ENCODE measurements around the gene LGR4. TPM values are rescaled to one million over a fixed set of nuclear protein-coding genes. Genes with fewer than 3 reads are reported as not detected.

LGR4 gene
- total and polyA plus RNA-seq, 2 donors from 2014 or later: 22.7 to 109 TPM

- DNase-seq: no peak
- no peaks in the 10 kb centered on the region for H3K36me3 ChIP-seq (ENCODE audit: control insufficient read depth in 2 of 3, insufficient read depth in 3 of 3, low read length in 3 of 3)
- TF ChIP-seq, protein P1, sequence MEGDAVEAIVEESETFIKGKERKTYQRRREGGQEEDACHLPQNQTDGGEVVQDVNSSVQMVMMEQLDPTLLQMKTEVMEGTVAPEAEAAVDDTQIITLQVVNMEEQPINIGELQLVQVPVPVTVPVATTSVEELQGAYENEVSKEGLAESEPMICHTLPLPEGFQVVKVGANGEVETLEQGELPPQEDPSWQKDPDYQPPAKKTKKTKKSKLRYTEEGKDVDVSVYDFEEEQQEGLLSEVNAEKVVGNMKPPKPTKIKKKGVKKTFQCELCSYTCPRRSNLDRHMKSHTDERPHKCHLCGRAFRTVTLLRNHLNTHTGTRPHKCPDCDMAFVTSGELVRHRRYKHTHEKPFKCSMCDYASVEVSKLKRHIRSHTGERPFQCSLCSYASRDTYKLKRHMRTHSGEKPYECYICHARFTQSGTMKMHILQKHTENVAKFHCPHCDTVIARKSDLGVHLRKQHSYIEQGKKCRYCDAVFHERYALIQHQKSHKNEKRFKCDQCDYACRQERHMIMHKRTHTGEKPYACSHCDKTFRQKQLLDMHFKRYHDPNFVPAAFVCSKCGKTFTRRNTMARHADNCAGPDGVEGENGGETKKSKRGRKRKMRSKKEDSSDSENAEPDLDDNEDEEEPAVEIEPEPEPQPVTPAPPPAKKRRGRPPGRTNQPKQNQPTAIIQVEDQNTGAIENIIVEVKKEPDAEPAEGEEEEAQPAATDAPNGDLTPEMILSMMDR (IDR thresholded peaks at IDR 0.05; ENCODE audit: borderline replicate concordance, extremely low read depth, insufficient read depth): no peak
- intact Hi-C loops (cut with DNase I): no loop called here
- H3K27me3 ChIP-seq (ENCODE audit: control insufficient read depth, insufficient read depth, low read length): no peaks in the 10 kb centered on the region
- FAIRE-seq: no peak
- peak overlapping the region in 1 of 3 donors; percentile 1 for H3K4me3 ChIP-seq (ENCODE audit: low read length in 3 of 3)
- H3K9me3 ChIP-seq (ENCODE audit: control insufficient read depth in 2 of 3, insufficient read depth in 1 of 3, low read length in 3 of 3): no peaks in the 10 kb centered on the region
- peak overlapping the region; percentile 55 to 73 for H3K27ac ChIP-seq (ENCODE audit: low read depth in 2 of 2, low read length in 2 of 2)
- H3K4me1 ChIP-seq (ENCODE audit: control insufficient read depth in 2 of 3, insufficient read depth in 2 of 3, low read depth in 1 of 3, low read length in 3 of 3): peaks cover 6 to 47% (median 11%) of the 10 kb centered on the region in 3 donors
- peak overlapping the region in 1 of 3 donors; percentile 1 for H3K9ac ChIP-seq (ENCODE audit: low read length in 3 of 3)
Measured at GRCh38 chr11:27456795-27457329, 15.7 kb downstream of the LGR4 start.

DNA sequence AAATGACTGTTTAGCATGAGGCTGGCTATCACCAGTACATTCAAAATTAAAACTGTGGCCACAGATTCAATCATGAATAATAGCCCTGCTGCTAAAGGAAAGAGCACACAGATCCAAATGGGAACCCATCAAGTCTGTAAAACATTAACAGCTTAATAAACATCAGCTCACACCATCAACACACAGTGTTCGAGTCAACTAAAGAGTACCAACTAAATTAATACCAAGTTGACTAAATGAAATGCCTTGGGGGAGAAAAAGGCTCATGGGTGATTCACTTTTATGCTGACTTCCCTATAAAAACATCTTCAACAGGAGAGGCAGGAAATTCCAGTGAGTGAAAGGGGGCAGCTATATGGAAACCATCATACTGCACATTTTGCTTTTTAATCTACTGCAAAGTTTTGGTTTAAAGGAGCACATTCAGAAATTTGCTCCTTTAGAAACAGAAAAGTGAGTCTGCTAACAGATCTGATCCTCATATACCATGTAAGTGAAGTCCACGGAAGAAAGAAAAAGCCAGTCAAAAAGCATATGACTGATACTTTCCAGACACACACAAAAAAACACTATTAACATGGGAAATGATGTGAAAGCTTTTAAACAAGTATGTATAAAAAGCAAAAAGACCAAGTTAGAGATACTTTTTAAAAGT, 16.3 kb downstream of the LGR4 start:
- H3K9ac ChIP-seq (ENCODE audit: low read length in 3 of 3): peak overlapping the region in 1 of 3 donors; percentile 1
- H3K9me3 ChIP-seq (ENCODE audit: control insufficient read depth in 2 of 3, insufficient read depth in 1 of 3, low read length in 3 of 3): no peaks in the 10 kb centered on the region
- H3K36me3 ChIP-seq (ENCODE audit: control insufficient read depth in 2 of 3, insufficient read depth in 3 of 3, low read length in 3 of 3): no peaks in the 10 kb centered on the region
- H3K4me3 ChIP-seq (ENCODE audit: low read length in 3 of 3): peak overlapping the region in 2 of 3 donors; percentile 1 to 36
- peaks cover 6 to 53% (median 11%) of the 10 kb centered on the region in 3 donors for H3K4me1 ChIP-seq (ENCODE audit: control insufficient read depth in 2 of 3, insufficient read depth in 2 of 3, low read depth in 1 of 3, low read length in 3 of 3)
- FAIRE-seq (peak; percentile 71), DNase-seq (peak in 2 of 5 donors; percentile 69)
- intact Hi-C loops (cut with DNase I): no loop called here
- H3K27me3 ChIP-seq (ENCODE audit: control insufficient read depth, insufficient read depth, low read length): no peaks in the 10 kb centered on the region
- H3K27ac ChIP-seq (ENCODE audit: low read depth in 2 of 2, low read length in 2 of 2): peak overlapping the region; percentile 73 to 84
- TF ChIP-seq, protein P1 (IDR thresholded peaks at IDR 0.05; ENCODE audit: borderline replicate concordance, extremely low read depth, insufficient read depth): no peak

DNA sequence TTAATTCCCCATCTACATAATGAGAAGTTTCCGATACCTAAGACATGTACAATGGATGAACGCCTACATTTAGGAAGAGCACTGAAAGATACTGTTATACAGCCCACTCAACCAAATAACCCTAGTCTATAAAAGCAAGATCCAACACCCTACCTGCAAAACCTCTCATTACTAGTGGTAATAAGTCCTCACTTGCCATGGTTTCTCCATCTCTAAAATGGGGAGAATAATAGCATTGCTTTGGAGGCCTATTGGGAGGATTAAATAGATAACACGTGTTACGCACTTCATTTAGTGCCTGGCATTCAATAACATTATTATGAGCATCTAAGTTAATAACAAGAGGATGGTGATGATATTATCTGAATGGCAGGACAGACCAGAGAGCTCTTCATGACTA, 16.9 kb downstream of the LGR4 start:
- Histone ChIP-seq H3K36me3 (ENCODE audit: control insufficient read depth in 2 of 3, insufficient read depth in 3 of 3, low read length in 3 of 3) (no peaks in the 10 kb centered on the region), H3K4me3 (ENCODE audit: low read length in 3 of 3) (peak overlapping the region in 2 of 3 donors; percentile 36 to 37), H3K4me1 (ENCODE audit: control insufficient read depth in 2 of 3, insufficient read depth in 2 of 3, low read depth in 1 of 3, low read length in 3 of 3) (peaks cover 6 to 55% (median 14%) of the 10 kb centered on the region in 3 donors), H3K27ac (ENCODE audit: low read depth in 2 of 2, low read length in 2 of 2) (peak overlapping the region; percentile 48 to 84), H3K9me3 (ENCODE audit: control insufficient read depth in 2 of 3, insufficient read depth in 1 of 3, low read length in 3 of 3) (no peaks in the 10 kb centered on the region), H3K27me3 (ENCODE audit: control insufficient read depth, insufficient read depth, low read length) (no peaks in the 10 kb centered on the region), H3K9ac (ENCODE audit: low read length in 3 of 3) (no peak overlapping the region)
- intact Hi-C loops (cut with DNase I): no loop called here
- TF ChIP-seq, protein P1 (IDR thresholded peaks at IDR 0.05; ENCODE audit: borderline replicate concordance, extremely low read depth, insufficient read depth): no peak
- FAIRE-seq: no peak
- DNase-seq: no peak

Measured in kidney (tissue), 14 donors.